GM12865 (cell line): ENCODE measurements around the gene TLCD2.
"Not testable (repeated sequence)": the region's sequence is repeated elsewhere in the genome, so short reads cannot be mapped to it uniquely, and the experiment has no call there.

Experiments
- DNase-seq: peaks from one replicate; pipeline ENCODE4 v3.0.0; 2010; ENCODE audit warnings: low read depth
- H3K4me3 ChIP-seq: 2 replicates; pipeline ENCODE4 v1.5.1; 2011; ENCODE audit warnings: mild to moderate bottlenecking, low read depth, low read length, control low read depth
- TF ChIP-seq, protein P1 (sequence below): IDR thresholded peaks from 2 replicates; pipeline ENCODE4 v1.5.1; 2011; ENCODE audit warnings: low read length, control low read depth, low read depth, inconsistent platforms; ENCODE audit not compliant: insufficient read depth; ENCODE audit errors: missing control alignments

Gene TLCD2

DNA sequence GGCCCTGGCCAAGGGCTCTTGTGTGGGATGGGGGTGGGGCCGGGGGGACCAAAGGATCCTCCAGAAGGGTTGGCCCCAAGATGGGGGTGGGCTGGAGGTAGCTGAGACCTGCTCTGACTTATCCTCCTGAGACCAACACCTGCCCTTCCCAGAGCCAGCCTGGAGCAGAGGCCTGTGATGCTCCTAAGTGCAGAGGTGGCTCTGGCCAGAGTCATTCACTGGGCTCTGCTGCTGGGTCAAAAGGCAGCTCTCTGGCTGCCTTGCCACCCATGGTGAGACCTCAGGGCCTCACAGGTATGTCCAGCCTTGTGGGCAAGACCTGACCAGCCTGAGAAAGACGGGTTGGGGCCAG lies 32.9 kb upstream of the TLCD2 start:
- no peak for DNase-seq
- H3K4me3 ChIP-seq: no peak overlapping the region
- TF ChIP-seq, protein P1, sequence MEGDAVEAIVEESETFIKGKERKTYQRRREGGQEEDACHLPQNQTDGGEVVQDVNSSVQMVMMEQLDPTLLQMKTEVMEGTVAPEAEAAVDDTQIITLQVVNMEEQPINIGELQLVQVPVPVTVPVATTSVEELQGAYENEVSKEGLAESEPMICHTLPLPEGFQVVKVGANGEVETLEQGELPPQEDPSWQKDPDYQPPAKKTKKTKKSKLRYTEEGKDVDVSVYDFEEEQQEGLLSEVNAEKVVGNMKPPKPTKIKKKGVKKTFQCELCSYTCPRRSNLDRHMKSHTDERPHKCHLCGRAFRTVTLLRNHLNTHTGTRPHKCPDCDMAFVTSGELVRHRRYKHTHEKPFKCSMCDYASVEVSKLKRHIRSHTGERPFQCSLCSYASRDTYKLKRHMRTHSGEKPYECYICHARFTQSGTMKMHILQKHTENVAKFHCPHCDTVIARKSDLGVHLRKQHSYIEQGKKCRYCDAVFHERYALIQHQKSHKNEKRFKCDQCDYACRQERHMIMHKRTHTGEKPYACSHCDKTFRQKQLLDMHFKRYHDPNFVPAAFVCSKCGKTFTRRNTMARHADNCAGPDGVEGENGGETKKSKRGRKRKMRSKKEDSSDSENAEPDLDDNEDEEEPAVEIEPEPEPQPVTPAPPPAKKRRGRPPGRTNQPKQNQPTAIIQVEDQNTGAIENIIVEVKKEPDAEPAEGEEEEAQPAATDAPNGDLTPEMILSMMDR: no peak

DNA sequence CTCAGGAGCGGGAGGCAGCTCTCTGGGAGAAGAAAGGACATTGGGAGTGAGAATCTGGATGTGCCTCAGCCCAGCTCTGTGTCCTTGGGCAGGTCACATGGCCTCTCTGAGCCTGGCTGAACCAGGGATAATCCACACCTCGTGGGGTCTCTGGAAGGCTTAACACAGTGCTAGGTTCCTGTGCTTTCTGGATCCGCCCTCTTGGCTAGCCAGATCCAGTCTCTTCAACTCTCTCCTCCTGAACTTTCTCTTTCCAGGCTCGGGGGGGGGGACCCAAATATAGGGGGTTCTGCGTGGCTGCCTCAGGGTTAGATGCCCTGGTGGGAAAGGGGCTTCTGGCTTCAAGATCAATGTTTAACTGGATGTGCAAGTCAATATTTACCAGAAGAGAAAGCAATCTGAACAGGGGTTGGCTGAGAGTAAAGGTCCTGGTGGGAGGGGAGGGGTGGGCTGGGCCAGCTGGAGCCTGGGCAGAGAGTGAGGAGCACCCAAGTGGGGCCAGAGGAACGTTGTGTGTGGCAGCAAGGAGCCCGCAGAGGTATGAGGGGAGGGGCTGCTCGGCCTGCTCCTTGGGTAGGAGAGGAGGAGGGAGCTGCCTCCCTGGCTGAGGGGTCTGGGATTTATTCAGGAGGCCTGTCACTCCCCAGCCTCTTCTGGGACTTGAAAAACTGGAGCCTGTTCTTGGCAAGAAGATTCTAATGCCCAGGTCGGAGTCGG lies 32.4 kb upstream of the TLCD2 start, which contains the start of gene SERPINF2:
SERPINF2 (plus strand) TSS at position 501 of the 717 bp plus-strand sequence. CDS start 2,125 bp downstream, outside the sequence.
- no peak within 1 kb of the TSS for H3K4me3 ChIP-seq
- no peak for DNase-seq
- TF ChIP-seq, protein P1: no peak

DNA sequence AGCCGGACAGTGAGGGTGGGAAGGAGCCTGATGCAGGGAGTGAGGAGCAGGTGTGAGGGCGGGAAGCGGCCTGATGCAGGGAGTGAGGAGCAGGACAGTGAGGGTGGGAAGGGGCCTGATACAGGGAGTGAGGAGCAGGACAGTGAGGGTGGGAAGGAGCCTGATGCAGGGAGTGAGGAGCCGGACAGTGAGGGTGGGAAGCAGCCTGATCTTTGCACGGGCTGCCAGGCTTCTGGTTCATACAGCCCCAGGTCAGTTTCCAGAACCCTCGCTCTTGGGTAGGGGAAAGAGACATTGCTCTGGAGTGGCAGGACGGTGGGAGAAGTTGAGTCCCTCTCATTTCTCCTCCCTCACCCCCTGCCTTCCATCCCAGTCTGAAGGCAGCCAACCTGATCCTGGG lies 31.7 kb upstream of the TLCD2 start:
- not testable (repeated sequence) for DNase-seq, H3K4me3 ChIP-seq

DNA sequence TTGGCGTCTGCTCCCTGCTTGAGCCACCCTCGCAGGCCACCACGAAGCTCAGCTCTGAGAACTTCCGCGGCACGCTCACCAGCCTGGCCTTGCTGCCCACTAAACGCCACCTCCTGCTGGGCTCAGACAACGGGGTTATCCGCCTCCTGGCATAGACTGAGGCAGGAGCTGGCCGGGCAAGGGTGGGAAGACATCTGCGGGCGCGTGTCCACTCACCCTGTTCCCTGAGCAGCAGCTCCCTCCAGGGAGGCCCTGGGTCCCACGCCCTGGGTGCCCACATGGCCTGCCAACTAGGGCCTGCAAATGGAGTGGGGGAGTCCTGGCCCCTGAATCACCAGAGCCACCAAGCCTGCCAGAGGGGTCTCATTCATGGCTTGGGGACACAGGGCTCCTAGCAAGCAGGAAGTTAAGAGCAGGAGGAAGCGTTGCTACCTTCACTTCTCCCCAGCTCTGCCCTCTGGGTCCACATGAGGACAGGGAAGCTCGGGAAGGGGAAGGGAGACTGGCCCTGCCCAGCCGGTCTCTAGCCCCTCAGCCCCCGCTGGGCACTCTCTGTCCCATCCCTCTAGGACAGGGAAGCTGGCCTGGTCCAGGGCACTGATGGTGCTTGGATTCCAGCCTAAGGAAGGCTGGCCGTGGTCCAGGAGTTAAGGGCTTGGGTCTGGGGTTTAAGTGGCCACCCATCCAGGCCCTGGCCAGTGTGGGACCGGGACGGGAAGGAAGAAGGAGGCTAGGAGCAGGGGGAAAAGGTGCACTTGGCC lies 27.5 kb upstream of the TLCD2 start:
- TF ChIP-seq, protein P1: no peak
- no peak overlapping the region for H3K4me3 ChIP-seq
- no peak for DNase-seq

DNA sequence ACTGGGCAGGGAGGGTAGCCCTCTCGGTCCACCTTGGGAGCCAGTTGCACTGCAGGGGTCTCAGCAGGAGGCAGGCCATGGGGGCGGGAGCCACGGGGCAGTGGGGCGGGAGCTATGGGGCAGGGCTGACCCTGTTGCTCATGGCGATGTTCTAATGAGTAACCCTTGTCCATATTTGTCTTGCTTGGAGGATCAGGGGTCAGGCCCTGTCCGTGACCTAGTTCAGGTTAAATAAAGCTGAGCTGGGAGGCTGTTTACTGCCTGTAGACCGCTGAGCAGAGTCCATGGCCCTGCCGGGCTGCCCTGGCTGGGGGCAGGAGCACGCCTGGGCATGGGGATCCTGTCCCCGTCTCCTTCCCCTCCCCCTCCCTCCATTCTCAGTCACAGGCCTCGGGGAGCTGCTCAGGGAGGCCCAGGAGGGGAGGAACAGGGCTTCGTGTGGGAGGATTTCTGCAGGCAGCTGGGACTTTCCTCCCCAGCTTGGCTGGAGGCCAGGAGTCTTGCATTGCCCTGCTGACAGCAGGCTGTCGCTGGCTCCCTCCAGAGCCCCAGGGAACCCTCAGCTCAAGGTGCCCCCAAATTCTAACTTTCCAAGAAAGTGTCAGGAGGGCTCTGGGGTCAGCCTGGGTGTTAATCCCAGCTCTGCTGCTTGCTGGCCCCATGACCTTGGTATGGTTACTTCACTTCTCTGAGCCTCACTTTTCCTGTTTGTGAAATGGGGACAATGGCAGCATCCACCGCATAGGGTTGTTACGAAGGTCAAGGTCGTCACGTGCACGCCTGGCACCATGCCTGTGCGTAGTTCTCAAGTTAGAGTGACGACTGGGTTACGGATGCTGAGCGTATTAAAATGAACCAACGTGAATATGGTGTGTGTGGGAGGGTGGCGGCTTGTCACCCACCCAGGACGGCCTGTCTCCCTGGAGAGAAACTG lies 26.4 kb upstream of the TLCD2 start:
- H3K4me3 ChIP-seq: no peak overlapping the region

DNA sequence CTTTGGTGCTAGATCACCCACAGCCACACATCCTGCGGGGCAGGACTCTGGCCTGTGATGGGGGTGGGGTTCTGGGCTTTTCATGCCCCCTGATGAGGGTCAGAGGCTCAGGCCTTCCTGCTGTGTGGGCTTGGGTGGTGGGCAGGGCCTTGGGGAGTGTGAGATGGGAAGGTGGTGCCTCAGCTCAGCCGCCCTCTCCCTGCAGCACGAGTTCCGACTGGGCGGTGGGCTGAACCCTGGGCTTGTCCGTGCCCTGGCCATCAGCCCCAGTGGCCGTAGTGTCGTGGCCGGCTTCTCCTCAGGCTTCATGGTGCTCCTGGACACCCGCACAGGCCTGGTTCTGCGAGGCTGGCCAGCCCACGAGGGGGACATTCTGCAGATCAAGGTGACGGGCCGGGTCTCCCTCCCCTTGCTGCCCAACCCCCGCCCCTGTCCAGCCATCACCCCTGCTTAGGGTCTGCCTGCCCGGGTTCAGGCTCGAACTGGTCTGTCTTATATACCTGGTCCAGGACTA lies 25.7 kb upstream of the TLCD2 start:
- TF ChIP-seq, protein P1: no peak
- H3K4me3 ChIP-seq: no peak overlapping the region
- DNase-seq: no peak

More for the DNA sequence above, 26.4 kb upstream of the TLCD2 start:
- DNase-seq: peak; percentile 80
- TF ChIP-seq, protein P1: no peak
